SK-N-SH (cell line): Measurements from ENCODE around the gene ZNF516. TPM values are rescaled to one million over a fixed set of nuclear protein-coding genes. Genes with fewer than 3 reads are reported as not detected.

Experiments used
- CTCF ChIA-PET: fragments of 300-600, 350-600 bp; formaldehyde crosslinking; extraction: SDS; loops from one replicate; lab custom pipeline; 2021; lab: Yijun Ruan, JAX
- POLR2A ChIA-PET: fragments of 350-600 bp; sonication (Branson Sonifier 250); formaldehyde crosslinking; extraction: SDS; loops from one replicate; lab custom pipeline; 2020; ENCODE audit warnings: antibody characterized with exemption, inconsistent platforms; lab: Yijun Ruan, JAX
- DNase-seq: peaks from one replicate; pipeline ENCODE4 v3.0.0; 2012
- H2AFZ ChIP-seq: fragments of 200-600 bp; sonication (generic); 2 replicates; pipeline ENCODE4 v1.8.1; 2016; ENCODE audit warnings: antibody characterized with exemption, mild to moderate bottlenecking, low read depth
- H3F3A ChIP-seq: fragments of 200-600 bp; sonication (generic); replicated peaks from 2 replicates; pipeline ENCODE3; 2016; ENCODE audit warnings: antibody characterized with exemption, mild to moderate bottlenecking; ENCODE audit not compliant: insufficient read depth
- H3K27ac ChIP-seq, 2 experiments: fragments of 200-500 bp in 1 of 2; fragments of 200-600 bp in 1 of 2; sonication (Bioruptor generic) in 1 of 2; sonication (generic), shearing (Covaris generic) in 1 of 2; 2 replicates each; pipeline versions ENCODE4 v1.5.1 to v1.6.1; 2014 to 2016; ENCODE audit warnings: low read depth in 2 of 2, inconsistent platforms in 1 of 2, low read length in 1 of 2, mild to moderate bottlenecking in 1 of 2, mixed read lengths in 1 of 2
- H3K27me3 ChIP-seq: fragments of 200-600 bp; sonication (generic), shearing (Covaris generic); 2 replicates; pipeline ENCODE4 v1.6.1; 2016; ENCODE audit warnings: mixed run types; ENCODE audit not compliant: insufficient read depth
- H3K36me3 ChIP-seq, 2 experiments: fragments of 200-500 bp in 1 of 2; fragments of 200-600 bp in 1 of 2; sonication (Bioruptor generic) in 1 of 2; sonication (generic) in 1 of 2; replicated peaks in 1 of 2; 2 replicates each; pipeline versions ENCODE3 to v1.5.1; 2014 to 2016; ENCODE audit warnings: low read length in 1 of 2, mild to moderate bottlenecking in 1 of 2; ENCODE audit not compliant: insufficient read depth in 2 of 2, control insufficient read depth in 1 of 2
- H3K4me1 ChIP-seq, 2 experiments: fragments of 200-500 bp in 1 of 2; fragments of 200-600 bp in 1 of 2; sonication (Bioruptor generic) in 1 of 2; sonication (generic), shearing (Covaris generic) in 1 of 2; 2 replicates each; pipeline versions ENCODE4 v1.5.1 to v1.6.1; 2014 to 2016; ENCODE audit warnings: low read depth in 1 of 2, low read length in 1 of 2, mixed run types in 1 of 2; ENCODE audit not compliant: insufficient read depth in 2 of 2, control insufficient read depth in 1 of 2
- H3K4me2 ChIP-seq: fragments of 200-600 bp; sonication (generic), shearing (Covaris generic); 2 replicates; pipeline ENCODE4 v1.6.1; 2017; ENCODE audit warnings: mixed run types
- H3K4me3 ChIP-seq, 2 experiments: fragments of 200-500 bp in 1 of 2; fragments of 200-600 bp in 1 of 2; sonication (Bioruptor generic) in 1 of 2; sonication (generic), shearing (Covaris generic) in 1 of 2; 2 replicates each; pipeline versions ENCODE4 v1.5.1 to v1.8.1; 2014 to 2016; ENCODE audit warnings: low read depth in 2 of 2, inconsistent platforms in 1 of 2, low read length in 1 of 2, mild to moderate bottlenecking in 1 of 2, mixed read lengths in 1 of 2, moderate library complexity in 1 of 2
- H3K79me2 ChIP-seq: fragments of 200-600 bp; sonication (generic); 2 replicates; pipeline ENCODE4 v1.8.1; 2017; ENCODE audit warnings: mild to moderate bottlenecking; ENCODE audit not compliant: insufficient read depth
- H3K9ac ChIP-seq: fragments of 200-600 bp; sonication (generic); 2 replicates; pipeline ENCODE4 v1.6.1; 2017; ENCODE audit warnings: mixed run types
- H3K9me2 ChIP-seq: fragments of 200-600 bp; sonication (generic); 2 replicates; pipeline ENCODE4 v1.6.1; 2017; ENCODE audit warnings: mixed run types
- H3K9me3 ChIP-seq: fragments of 200-600 bp; sonication (generic); 2 replicates; pipeline ENCODE4 v1.6.1; 2017; ENCODE audit warnings: mixed run types, mild to moderate bottlenecking, moderate library complexity
- H4K20me1 ChIP-seq: fragments of 200-600 bp; sonication (generic); 2 replicates; pipeline ENCODE4 v1.6.1; 2017; ENCODE audit warnings: mild to moderate bottlenecking, mixed run types; ENCODE audit not compliant: insufficient read depth
- CHD2 ChIP-seq: fragments of 150-350 bp; IDR thresholded peaks from 2 replicates; pipeline ENCODE4 v1.6.1; 2018; ENCODE audit warnings: low read length; ENCODE audit not compliant: partially characterized antibody
- CTCF ChIP-seq: fragments of 200-600 bp; sonication (generic); IDR thresholded peaks from 2 replicates; pipeline ENCODE4 v1.6.1; 2017; ENCODE audit warnings: antibody characterized with exemption, mild to moderate bottlenecking, moderate library complexity
- EP300 ChIP-seq, 2 experiments: IDR thresholded peaks; 2 replicates each; pipeline versions ENCODE4 v1.4.0 to v1.6.1; 2012; ENCODE audit warnings: borderline replicate concordance in 1 of 2, low read depth in 1 of 2, low read length in 1 of 2
- FOSL2 ChIP-seq: IDR thresholded peaks from 2 replicates; pipeline ENCODE4 v1.4.0; 2012; ENCODE audit warnings: low read depth, mild to moderate bottlenecking, moderate library complexity, borderline replicate concordance
- FOXJ3 ChIP-seq: sonication (generic); formaldehyde crosslinking; IDR thresholded peaks from 2 replicates; pipeline ENCODE4 v1.5.1; 2020; ENCODE audit warnings: mild to moderate bottlenecking, missing genetic modification reagents
- GATA2 ChIP-seq: sonication (generic); formaldehyde crosslinking; IDR thresholded peaks from 2 replicates; pipeline ENCODE4 v1.5.0; 2020; ENCODE audit warnings: mild to moderate bottlenecking, missing genetic modification reagents
- JUND ChIP-seq: IDR thresholded peaks from 2 replicates; pipeline ENCODE4 v1.4.0; 2012
- MEF2A ChIP-seq: IDR thresholded peaks from 2 replicates; pipeline ENCODE4 v1.4.0; 2012; ENCODE audit warnings: low read depth, borderline replicate concordance
- MXI1 ChIP-seq: IDR thresholded peaks from 2 replicates; pipeline ENCODE4 v1.6.1; 2012; ENCODE audit warnings: mild to moderate bottlenecking, low read depth, low read length, improper control_type of control experiment
- PBX3 ChIP-seq: IDR thresholded peaks from 2 replicates; pipeline ENCODE4; 2012
- RAD21 ChIP-seq: IDR thresholded peaks from 2 replicates; pipeline ENCODE4 v1.6.1; 2012; ENCODE audit warnings: mild to moderate bottlenecking, low read length
- RCOR1 ChIP-seq: fragments of 150-350 bp; IDR thresholded peaks from 2 replicates; pipeline ENCODE4 v1.6.1; 2017; ENCODE audit warnings: antibody characterized with exemption, low read length
- REST ChIP-seq: IDR thresholded peaks from 2 replicates; pipeline ENCODE4 v1.6.1; 2012; ENCODE audit warnings: mild to moderate bottlenecking, low read depth, low read length, moderate library complexity
- RFX5 ChIP-seq: IDR thresholded peaks from 2 replicates; pipeline ENCODE4 v1.6.1; 2012; ENCODE audit warnings: mild to moderate bottlenecking, improper control_type of control experiment, low read length
- SMC3 ChIP-seq: IDR thresholded peaks from 2 replicates; pipeline ENCODE4 v1.6.1; 2012; ENCODE audit warnings: low read depth, low read length, improper control_type of control experiment
- TAF1 ChIP-seq: IDR thresholded peaks from 2 replicates; pipeline ENCODE4 v1.6.1; 2012; ENCODE audit warnings: low read depth, mild to moderate bottlenecking, low read length, moderate library complexity, borderline replicate concordance
- TEAD4 ChIP-seq: IDR thresholded peaks from 2 replicates; pipeline ENCODE4 v1.4.0; 2012; ENCODE audit warnings: mild to moderate bottlenecking, borderline replicate concordance; ENCODE audit not compliant: insufficient read depth
- USF1 ChIP-seq: IDR thresholded peaks from 2 replicates; pipeline ENCODE4 v1.4.0; 2012; ENCODE audit warnings: low read depth, borderline replicate concordance
- WGBS: methylation state at CpG from one replicate; pipeline ENCODE4 v1.1.6; 2017; ENCODE audit warnings: low lambda C conversion rate; 5-methylcytosine and 5-hydroxymethylcytosine counted together
- polyA plus RNA-seq, 3 experiments: library from polyadenylated mRNA; depleted of rRNA; stranded (reverse); fragments of >200 nt; gene quantifications; 2 replicates each; pipeline ENCODE4 v1.2.3, GENCODE V29; 2012
- TF ChIP-seq, protein P1 (sequence below): IDR thresholded peaks from 2 replicates; pipeline ENCODE4 v1.4.0; 2012; ENCODE audit warnings: low read depth

Gene ZNF516
- polyA plus RNA-seq, 1 of the 3 experiments (the other 2 are of a cell fraction) = 4.4 TPM

GRCh38 chr18:76464281-76465259 lies 30.5 kb downstream of the ZNF516 start:
- POLR2A ChIA-PET = no interaction called here

More at GRCh38 chr18:76464281-76465259, 30.5 kb downstream of the ZNF516 start:
- Histone ChIP-seq H3F3A (peaks cover 4% of the 10 kb centered on the region), H4K20me1 (no peaks in the 10 kb centered on the region), H3K4me3 (no peak overlapping the region), H3K4me2 (no peak overlapping the region)
- CTCF ChIA-PET = interaction anchor here (1.0 kb wide), 1 partner anchor 10 kb away, joined by 3 read pairs; no protein-coding TSS in a partner anchor
- DNase-seq = no peak
- TF ChIP-seq PBX3 (no peak), FOSL2 (no peak), USF1 (no peak), SMC3 (no peak), JUND (no peak), GATA2 (no peak), TEAD4 (no peak), RAD21 (no peak), RCOR1 (no peak), TAF1 (no peak), FOXJ3 (CRISPR knock-in tag) (no peak), EP300 (IDR thresholded peaks at IDR 0.05; ENCODE audit: borderline replicate concordance in 1 of 2, low read depth in 1 of 2, low read length in 1 of 2) (no peak), RFX5 (no peak), MEF2A (no peak), REST (no peak), CHD2 (no peak), MXI1 (no peak), CTCF (no peak)
- TF ChIP-seq, protein P1, sequence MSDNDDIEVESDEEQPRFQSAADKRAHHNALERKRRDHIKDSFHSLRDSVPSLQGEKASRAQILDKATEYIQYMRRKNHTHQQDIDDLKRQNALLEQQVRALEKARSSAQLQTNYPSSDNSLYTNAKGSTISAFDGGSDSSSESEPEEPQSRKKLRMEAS = no peak
- TF ChIP-seq, all 33 proteins: peak for 0
- H3K27ac ChIP-seq = no peak overlapping the region
- H3K9ac ChIP-seq = no peak overlapping the region
- no peak overlapping the region for H2AFZ ChIP-seq
- no peaks in the 10 kb centered on the region; the same call in 1 of the 2 replicates for H3K27me3 ChIP-seq
- H3K9me3 ChIP-seq = no peaks in the 10 kb centered on the region
- H3K79me2 ChIP-seq = peaks cover 6% of the 10 kb centered on the region; the same call in 1 of the 2 replicates
- no peaks in the 10 kb centered on the region for H3K9me2 ChIP-seq
- peaks cover 6 to 8% of the 10 kb centered on the region in 2 experiments; a peak in 2 of 4 replicates for H3K4me1 ChIP-seq
- H3K36me3 ChIP-seq = no peaks in the 10 kb centered on the region
- 73% methylated on average over 18 of the region's 19 CpGs for WGBS
